ENCODE measurements around the gene TYW1B.
"Not testable (repeated sequence)": the region's sequence is repeated elsewhere in the genome, so short reads cannot be mapped to it uniquely, and the experiment has no call there.

DNA sequence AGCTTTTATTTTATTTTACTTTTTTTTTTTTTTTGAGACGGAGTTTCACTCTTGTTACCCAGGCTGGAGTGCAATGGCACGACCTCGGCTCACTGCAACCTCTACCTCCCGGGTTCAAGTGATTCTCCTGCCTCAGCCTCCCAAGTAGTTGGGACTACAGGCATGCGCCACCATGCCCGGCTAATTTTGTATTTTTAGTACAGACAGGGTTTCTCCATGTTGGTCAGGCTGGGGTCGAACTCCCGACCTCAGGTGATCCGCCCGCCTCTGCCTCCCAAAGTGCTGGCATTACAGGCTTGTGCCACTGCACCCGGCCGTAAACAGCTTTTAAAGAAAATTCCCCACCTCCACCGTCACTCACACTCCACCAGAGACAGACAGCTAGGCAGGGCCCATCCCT, 19.5 kb downstream of the TYW1B start:
- TF ChIP-seq MAX (IDR thresholded peaks at IDR 0.05); ATF3 (IDR thresholded peaks at IDR 0.05); HNF4A (conservative IDR thresholded peaks at IDR 0.05); YY1 (IDR thresholded peaks at IDR 0.05); TAF1 (conservative IDR thresholded peaks at IDR 0.05); HNF4G (IDR thresholded peaks at IDR 0.05); GABPA (IDR thresholded peaks at IDR 0.05 in 1 of 2, conservative IDR thresholded peaks at IDR 0.05 in 1 of 2): not testable (repeated sequence)
- TF ChIP-seq, protein P1, sequence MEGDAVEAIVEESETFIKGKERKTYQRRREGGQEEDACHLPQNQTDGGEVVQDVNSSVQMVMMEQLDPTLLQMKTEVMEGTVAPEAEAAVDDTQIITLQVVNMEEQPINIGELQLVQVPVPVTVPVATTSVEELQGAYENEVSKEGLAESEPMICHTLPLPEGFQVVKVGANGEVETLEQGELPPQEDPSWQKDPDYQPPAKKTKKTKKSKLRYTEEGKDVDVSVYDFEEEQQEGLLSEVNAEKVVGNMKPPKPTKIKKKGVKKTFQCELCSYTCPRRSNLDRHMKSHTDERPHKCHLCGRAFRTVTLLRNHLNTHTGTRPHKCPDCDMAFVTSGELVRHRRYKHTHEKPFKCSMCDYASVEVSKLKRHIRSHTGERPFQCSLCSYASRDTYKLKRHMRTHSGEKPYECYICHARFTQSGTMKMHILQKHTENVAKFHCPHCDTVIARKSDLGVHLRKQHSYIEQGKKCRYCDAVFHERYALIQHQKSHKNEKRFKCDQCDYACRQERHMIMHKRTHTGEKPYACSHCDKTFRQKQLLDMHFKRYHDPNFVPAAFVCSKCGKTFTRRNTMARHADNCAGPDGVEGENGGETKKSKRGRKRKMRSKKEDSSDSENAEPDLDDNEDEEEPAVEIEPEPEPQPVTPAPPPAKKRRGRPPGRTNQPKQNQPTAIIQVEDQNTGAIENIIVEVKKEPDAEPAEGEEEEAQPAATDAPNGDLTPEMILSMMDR (IDR thresholded peaks at IDR 0.05; ENCODE audit: low read depth, low read length, missing input control), result not testable (repeated sequence)
- TF ChIP-seq, protein P2, sequence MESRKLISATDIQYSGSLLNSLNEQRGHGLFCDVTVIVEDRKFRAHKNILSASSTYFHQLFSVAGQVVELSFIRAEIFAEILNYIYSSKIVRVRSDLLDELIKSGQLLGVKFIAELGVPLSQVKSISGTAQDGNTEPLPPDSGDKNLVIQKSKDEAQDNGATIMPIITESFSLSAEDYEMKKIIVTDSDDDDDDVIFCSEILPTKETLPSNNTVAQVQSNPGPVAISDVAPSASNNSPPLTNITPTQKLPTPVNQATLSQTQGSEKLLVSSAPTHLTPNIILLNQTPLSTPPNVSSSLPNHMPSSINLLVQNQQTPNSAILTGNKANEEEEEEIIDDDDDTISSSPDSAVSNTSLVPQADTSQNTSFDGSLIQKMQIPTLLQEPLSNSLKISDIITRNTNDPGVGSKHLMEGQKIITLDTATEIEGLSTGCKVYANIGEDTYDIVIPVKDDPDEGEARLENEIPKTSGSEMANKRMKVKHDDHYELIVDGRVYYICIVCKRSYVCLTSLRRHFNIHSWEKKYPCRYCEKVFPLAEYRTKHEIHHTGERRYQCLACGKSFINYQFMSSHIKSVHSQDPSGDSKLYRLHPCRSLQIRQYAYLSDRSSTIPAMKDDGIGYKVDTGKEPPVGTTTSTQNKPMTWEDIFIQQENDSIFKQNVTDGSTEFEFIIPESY (IDR thresholded peaks at IDR 0.05), result not testable (repeated sequence)
